DOHH2 (cell line): ENCODE measurements around the gene ZCCHC17.

Experiments used
- H3F3A ChIP-seq: fragments of 200-600 bp; sonication (generic), shearing (Covaris generic); 2 replicates; pipeline ENCODE4 v1.6.0; 2016; ENCODE audit warnings: antibody characterized with exemption, mild to moderate bottlenecking; ENCODE audit not compliant: control insufficient read depth, insufficient read depth
- H3K27ac ChIP-seq: fragments of 200-600 bp; sonication (generic); 2 replicates; pipeline ENCODE4 v1.5.1; 2014; ENCODE audit warnings: low read depth, mild to moderate bottlenecking, low read length, moderate library complexity
- H3K27me3 ChIP-seq: fragments of 200-600 bp; sonication (generic); 2 replicates; pipeline ENCODE4 v1.6.1; 2014; ENCODE audit warnings: mild to moderate bottlenecking, low read length, mixed read lengths; ENCODE audit not compliant: control insufficient read depth
- H3K36me3 ChIP-seq: fragments of 200-600 bp; sonication (generic); 2 replicates; pipeline ENCODE4 v1.6.1; 2014; ENCODE audit warnings: mild to moderate bottlenecking, low read length, moderate library complexity, mixed read lengths; ENCODE audit not compliant: control insufficient read depth
- H3K4me1 ChIP-seq: fragments of 200-600 bp; sonication (generic); 2 replicates; pipeline ENCODE4 v1.6.1; 2014; ENCODE audit warnings: mild to moderate bottlenecking, low read length, mixed read lengths; ENCODE audit not compliant: control insufficient read depth
- H3K4me2 ChIP-seq: fragments of 200-600 bp; sonication (generic); 2 replicates; pipeline ENCODE4 v1.6.0; 2014; ENCODE audit warnings: mild to moderate bottlenecking, low read length, moderate library complexity
- H3K4me3 ChIP-seq: fragments of 200-600 bp; sonication (generic); 2 replicates; pipeline ENCODE4 v1.5.1; 2014; ENCODE audit warnings: mild to moderate bottlenecking, low read length, mixed read lengths
- H3K79me2 ChIP-seq: fragments of 200-600 bp; sonication (generic); 2 replicates; pipeline ENCODE4 v1.6.1; 2014; ENCODE audit warnings: mild to moderate bottlenecking, low read length, mixed read lengths; ENCODE audit not compliant: control insufficient read depth
- H3K9me2 ChIP-seq: fragments of 200-600 bp; sonication (generic); replicated peaks from 2 replicates; pipeline ENCODE4 v1.6.1; 2014; ENCODE audit warnings: mild to moderate bottlenecking, low read length, mixed read lengths; ENCODE audit not compliant: control insufficient read depth
- H3K9me3 ChIP-seq: fragments of 200-600 bp; sonication (generic); 2 replicates; pipeline ENCODE4 v1.6.1; 2014; ENCODE audit warnings: antibody characterized with exemption, low read length, mixed read lengths; ENCODE audit not compliant: control insufficient read depth, insufficient read depth
- H4K20me1 ChIP-seq: fragments of 200-600 bp; sonication (generic); 2 replicates; pipeline ENCODE4 v1.6.0; 2014; ENCODE audit warnings: low read depth, mild to moderate bottlenecking, antibody characterized with exemption, low read length, moderate library complexity; ENCODE audit not compliant: control insufficient read depth, insufficient read depth
- EZH2phosphoT487 ChIP-seq: fragments of 200-600 bp; sonication (generic); IDR thresholded peaks from 2 replicates; pipeline ENCODE4 v1.6.1; 2017; ENCODE audit warnings: borderline replicate concordance, mild to moderate bottlenecking, antibody characterized with exemption, low read length, moderate library complexity, mixed read lengths
- TF ChIP-seq, protein P1 (sequence below): fragments of 200-600 bp; sonication (generic); IDR thresholded peaks from one replicate; pipeline ENCODE4 v1.5.1; 2014; ENCODE audit warnings: antibody characterized with exemption, mild to moderate bottlenecking, low read depth, low read length; ENCODE audit not compliant: poor library complexity, severe bottlenecking

The ZCCHC17 gene

DNA sequence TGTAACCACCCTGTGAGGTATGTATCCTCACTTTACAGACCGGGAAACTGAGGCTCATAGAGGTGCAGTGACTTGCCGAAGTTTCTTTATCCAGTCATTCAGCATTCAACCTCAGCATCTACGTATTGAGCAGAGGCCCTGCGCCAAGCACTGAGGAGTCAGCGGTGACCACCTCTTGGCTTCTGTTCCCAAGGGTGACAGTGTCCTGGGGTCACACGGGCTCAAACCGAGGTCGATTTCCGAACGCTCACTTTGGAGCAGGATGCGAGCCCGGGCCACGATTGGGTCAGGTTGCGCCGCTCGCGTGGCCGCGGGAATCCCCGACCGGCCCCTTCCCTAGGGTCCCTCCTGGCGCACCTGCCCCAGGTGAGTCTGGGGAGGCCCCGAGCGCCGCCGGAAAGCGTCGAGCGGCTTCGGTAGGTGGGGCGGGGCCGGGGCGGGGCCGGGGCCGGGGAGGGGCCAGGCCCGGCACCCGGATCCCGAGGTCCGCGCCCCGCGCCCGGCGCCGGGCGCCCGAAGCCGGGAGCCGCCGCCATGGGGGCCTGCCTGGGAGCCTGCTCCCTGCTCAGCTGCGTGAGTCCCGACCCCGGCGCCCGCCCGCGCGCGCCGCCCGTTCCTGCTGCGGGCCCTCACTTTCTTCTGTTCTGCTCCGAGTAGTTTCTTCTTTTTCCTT lies 116.0 kb downstream of the ZCCHC17 start, which contains the start of gene SERINC2:
Gene SERINC2 (plus strand): TSS at position 482 of the 673 bp plus-strand sequence. CDS start 53 bp downstream, at position 535.
- peak within 1 kb of the TSS; percentile 82 for H3K4me3 ChIP-seq
- TF ChIP-seq, protein P1, sequence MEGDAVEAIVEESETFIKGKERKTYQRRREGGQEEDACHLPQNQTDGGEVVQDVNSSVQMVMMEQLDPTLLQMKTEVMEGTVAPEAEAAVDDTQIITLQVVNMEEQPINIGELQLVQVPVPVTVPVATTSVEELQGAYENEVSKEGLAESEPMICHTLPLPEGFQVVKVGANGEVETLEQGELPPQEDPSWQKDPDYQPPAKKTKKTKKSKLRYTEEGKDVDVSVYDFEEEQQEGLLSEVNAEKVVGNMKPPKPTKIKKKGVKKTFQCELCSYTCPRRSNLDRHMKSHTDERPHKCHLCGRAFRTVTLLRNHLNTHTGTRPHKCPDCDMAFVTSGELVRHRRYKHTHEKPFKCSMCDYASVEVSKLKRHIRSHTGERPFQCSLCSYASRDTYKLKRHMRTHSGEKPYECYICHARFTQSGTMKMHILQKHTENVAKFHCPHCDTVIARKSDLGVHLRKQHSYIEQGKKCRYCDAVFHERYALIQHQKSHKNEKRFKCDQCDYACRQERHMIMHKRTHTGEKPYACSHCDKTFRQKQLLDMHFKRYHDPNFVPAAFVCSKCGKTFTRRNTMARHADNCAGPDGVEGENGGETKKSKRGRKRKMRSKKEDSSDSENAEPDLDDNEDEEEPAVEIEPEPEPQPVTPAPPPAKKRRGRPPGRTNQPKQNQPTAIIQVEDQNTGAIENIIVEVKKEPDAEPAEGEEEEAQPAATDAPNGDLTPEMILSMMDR = no peak
- TF ChIP-seq EZH2phosphoT487 = no peak
- H3K27me3 ChIP-seq = peaks cover 43% of the 10 kb centered on the region
- H3F3A ChIP-seq = no peaks in the 10 kb centered on the region
- no peak within 1 kb of the TSS for H3K27ac ChIP-seq
- no peaks in the 10 kb centered on the region for H3K9me2 ChIP-seq
- H3K4me1 ChIP-seq = peaks cover 17% of the 10 kb centered on the region
- H4K20me1 ChIP-seq = no peaks in the 10 kb centered on the region
- no peaks in the 10 kb centered on the region for H3K36me3 ChIP-seq
- no peaks in the 10 kb centered on the region for H3K9me3 ChIP-seq
- H3K79me2 ChIP-seq = no peaks in the 10 kb centered on the region
- H3K4me2 ChIP-seq = peak within 1 kb of the TSS; percentile 99

DNA sequence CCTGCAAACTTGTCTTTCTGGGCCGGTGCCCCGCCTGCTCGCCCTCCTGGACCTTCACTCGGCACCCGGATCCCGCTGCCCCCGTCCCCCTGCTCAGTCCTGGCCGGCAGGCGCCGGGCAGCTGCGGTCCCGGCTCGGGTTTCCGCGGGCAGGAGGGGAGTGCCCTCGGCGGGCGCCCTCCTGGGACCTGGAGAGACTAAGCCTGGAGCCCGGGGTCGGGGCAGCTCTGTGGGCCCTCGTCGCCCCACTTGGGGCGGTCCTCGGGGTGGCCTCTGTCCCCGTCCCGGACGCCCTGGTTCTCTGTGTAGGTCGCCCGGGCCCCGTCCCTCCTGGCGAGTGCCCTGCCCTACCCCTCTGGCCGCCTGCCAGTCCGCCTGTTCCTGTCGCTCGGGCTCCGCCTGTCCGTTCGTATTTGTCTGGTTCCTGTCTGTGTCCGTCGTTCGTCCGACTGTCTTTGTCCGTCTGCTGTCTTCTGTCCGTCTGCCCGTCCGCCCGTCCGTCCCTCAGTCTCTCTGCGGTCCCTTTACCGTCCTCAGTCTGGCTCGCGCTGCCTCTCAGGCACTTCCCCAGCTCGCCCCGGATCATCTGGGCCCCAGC lies 116.7 kb downstream of the ZCCHC17 start:
- no peak; the same call in 1 of the 2 replicates for TF ChIP-seq EZH2phosphoT487
- TF ChIP-seq, protein P1 = no peak
- Histone ChIP-seq H3K4me3 (peak overlapping the region; percentile 82), H3K27me3 (peaks cover 43% of the 10 kb centered on the region), H3K4me1 (peaks cover 17% of the 10 kb centered on the region), H3K9me3 (no peaks in the 10 kb centered on the region), H3K9me2 (no peaks in the 10 kb centered on the region), H3K36me3 (no peaks in the 10 kb centered on the region), H4K20me1 (no peaks in the 10 kb centered on the region), H3F3A (no peaks in the 10 kb centered on the region), H3K27ac (no peak overlapping the region), H3K4me2 (peak overlapping the region; percentile 99), H3K79me2 (no peaks in the 10 kb centered on the region)
